HG02885 (cell line): ENCODE data around the gene BCL7C.
"Not testable (repeated sequence)": the region's sequence is repeated elsewhere in the genome, so short reads cannot be mapped to it uniquely, and the experiment has no call there.

Source experiments
- ATAC-seq: cut with Tn5 transposase; IDR thresholded peaks from one replicate; pipeline ENCODE4 v1.9.1; 2021; ENCODE audit warnings: mild to moderate bottlenecking; ENCODE audit not compliant: unreplicated experiment, poor library complexity

The BCL7C gene

DNA sequence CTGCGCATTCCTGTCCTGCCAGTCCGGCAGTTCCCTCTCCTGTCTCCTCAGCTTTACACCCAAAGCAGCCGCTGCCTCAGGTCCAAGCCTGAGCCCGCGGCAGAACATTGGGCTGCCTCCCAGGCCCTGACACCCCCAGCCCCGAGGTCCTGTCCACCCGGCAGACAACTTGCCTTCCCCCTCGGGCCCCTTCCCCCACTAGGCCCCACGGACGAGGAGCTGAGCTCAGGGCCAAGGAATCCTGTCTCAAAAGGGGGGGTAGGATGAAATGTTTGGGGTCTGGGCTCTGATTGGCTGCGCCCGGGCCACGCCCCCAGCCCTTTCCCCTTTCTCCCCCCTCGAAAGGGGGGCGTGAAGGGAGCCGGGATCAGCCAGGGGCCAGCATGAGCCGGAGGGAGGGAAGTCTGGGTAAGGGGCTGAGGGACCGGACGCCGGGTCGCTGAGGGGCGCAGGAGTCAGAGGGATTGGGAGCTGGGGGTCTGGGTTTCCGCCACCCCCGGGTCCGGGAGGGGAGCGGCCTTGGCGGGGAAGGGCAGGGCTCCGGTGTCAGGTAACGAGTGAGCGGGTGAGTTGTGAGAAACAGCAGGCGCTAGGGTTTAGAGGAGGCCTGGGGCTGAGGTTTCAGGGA, 2.5 kb upstream of the BCL7C start, which contains the start of gene CTF1:
TSS of gene CTF1 (plus strand) at position 354 of the 628 bp plus-strand sequence. CDS start at position 384, 30 bp downstream.
- ATAC-seq, result no peak

DNA sequence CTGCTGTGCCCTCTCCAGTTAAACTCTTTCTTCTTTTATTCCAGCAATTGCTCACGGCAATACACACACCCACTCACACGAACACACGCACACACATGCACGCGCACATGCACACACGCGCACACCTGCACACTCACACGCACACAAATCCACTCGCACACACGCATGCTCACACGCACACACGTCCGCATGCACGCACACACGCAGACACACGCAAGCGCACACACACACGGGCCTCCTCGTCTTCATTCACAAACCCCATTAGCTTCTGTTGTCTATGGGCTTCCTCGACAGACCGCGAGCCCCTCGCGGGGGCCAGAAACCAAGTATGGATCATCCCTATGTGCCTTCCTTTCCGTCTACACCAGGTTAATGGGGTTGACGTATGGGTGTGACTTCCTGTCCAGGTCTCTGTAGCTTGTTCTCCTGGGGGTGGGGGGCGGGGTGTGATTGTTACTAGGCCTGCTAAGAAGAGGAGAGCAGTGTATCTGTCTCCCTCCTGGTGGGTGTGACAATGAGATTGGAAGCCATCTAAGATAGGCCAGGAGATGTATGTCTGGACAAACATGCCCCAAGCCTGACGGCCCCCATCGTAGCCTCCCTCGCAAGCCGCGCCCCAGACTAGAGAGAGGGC, 1.9 kb upstream of the BCL7C start:
- ATAC-seq, result no peak

DNA sequence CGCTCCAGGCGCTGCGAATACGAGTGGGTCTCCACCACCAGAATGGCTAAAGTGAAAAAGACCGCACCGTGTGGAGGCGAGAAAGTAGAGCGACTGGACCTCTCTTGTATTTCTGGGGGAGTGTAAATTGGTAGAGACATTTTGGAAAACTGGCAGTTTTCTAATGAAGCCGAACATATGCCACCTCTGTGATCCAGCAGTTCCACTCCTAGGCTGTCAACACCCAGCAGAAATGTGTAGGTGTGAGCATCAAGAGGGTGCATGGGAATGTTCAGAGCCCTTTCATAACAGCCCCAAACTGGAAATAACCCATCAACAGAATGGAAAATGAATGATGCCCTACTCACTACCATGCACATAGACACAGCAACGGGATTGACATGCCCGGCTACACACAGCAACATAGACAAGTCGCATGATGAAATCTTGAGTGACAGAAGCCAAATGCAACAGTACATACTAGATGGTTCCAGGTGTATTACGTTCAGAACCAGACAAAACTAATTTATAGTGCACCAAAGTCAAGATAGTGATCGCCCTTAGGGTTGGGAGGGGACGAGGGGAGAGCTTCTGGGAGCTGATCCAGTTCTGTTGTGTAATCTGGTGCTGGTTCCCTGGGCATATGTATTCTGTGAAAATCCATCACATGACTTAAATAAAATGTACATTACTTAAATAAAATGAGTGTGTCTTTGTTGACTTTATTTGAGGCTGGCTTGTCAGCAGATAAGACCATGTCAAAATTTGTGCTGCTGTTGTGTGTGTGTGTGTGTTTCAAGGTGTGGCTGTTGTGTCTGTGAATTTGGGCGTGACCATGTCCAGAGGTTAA, 877 bp upstream of the BCL7C start:
- no peak for ATAC-seq

DNA sequence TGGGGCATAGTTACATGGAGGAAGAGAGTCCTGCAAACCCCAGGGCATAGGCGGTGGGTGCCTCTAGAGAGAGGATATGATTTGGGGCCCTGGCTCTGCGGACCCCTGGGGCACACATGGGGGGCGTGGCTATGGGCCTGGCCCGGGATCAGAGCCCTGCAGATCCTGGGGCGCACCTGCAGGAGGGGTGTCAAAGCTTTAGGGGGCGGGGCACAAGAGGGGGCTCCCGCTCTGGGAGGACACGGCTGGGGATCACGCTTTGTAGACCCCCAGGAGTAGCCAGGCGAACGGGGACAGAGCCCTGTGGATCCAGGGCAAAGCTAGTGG, 497 bp downstream of the BCL7C start:
- peak; percentile 12 for ATAC-seq

DNA sequence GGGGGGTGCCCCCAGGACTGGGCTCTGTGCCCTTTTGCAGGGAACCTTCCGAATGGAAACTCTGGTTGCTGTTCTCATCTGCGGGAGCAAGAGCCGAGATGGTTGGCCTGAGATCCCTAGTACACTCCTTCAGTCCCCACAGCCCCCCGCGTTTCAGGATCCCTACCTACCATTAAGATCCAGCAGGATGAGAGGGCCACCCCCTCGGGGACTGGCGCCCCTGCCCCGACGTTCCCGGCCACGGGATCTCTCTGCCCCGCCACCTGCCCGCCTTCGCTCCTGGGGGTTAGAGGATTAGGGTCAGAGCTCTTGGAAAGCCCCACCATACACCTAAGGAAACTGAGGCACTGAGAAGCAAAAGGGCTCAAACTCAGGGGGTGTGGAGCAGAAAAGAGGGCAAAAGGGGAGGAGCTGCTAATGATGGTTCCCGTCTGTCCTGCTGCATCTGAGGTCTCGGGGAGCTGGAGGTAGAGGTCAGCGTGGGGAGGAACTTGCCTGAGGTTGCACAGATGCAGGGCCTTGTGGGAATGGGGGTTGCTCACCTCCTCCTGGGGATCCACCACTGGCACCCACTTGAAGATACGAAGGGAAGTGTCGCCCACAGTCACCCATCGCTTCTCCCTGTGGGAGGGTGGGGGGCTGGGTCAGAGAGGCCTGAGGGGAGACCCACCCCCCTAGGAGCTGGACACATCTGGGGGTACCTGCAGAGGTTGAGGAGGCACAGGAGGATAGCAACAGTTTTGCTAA, 1.0 kb downstream of the BCL7C start:
- ATAC-seq, result no peak

DNA sequence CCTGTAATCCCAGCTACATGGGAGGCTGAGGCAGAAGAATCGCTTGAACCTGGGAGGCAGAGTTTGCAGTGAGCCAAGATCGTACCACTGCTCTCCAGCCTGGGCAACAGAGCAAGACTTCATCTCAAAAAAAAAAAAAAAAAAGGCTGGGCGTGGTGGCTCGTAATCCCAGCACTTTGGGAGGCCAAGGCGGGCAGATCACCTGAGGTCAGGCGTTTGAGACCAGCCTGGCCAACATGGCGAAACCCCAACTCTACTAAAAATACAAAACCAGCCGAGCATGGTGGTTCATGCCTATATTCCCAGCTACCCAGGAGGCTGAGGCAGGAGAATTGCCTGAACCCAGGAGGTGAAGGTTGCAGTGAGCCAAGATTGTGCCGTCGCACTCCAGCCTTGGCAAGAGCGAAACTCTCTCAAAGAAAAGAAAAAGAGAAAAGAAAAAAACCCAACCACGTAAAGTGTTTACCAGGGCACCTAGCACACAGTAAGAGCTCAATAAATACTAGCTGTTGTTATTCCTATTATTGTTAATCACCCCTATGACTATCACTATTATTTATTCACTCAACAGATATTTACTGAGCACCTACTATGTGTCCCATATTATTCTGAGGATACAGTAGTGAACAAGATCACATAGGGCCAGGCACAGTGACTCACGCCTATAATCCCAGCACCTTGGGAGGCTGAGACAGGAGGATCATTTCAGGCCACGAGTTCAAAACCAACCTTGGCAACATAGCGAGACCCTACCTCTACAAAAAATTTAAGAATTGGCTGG, 2.6 kb downstream of the BCL7C start:
- ATAC-seq, result not testable (repeated sequence)

DNA sequence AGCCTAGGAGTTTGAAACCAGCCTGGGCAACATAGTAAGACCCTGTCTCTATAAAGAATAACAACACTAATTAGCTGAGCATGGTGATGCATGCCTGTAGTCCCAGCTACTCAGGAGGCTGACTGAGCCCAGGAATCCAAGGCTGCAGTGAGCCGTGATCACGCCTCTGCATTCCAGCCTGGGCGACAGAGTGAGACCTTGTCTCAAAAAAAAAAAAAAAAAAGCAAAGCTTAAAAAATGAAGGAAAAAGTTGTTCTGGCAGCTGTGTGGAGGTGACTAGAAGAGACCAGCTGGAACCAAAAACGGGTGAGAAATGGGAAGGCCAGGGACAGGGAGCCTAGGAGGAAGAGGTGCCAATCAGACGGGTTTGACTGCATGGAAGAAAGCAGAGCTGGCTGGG, 4.2 kb downstream of the BCL7C start:
- ATAC-seq, result no peak

DNA sequence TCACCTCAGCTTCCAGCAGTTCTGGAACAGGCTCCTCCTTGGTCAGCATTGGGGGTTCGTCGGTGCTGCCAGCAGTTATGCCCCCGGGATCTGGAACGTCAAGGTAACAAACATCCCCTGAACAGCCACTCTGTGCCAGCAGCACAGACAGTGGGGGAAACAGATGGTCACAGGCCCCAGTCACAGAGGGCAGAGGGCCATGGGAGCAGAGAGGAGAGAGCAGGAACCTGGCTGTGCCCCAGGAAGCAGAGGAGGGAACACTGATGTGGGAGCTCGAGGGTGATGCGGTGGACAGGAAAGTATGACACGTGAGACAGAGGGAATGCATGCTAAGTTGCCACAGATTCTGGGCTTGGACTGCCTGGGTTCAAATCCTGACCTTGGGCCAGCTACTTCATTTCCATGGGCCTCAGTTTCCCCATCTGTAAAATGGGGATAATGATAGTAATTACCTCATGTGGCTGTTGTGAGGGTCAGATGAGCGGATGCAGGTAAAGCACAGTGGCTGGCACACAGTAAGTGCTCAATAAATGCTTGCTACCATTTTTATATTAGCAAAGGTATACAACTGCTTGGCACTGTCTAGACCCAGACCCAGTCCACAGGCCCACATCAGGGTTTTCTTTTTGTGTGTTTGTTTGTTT, 4.9 kb downstream of the BCL7C start:
- ATAC-seq, result no peak

DNA sequence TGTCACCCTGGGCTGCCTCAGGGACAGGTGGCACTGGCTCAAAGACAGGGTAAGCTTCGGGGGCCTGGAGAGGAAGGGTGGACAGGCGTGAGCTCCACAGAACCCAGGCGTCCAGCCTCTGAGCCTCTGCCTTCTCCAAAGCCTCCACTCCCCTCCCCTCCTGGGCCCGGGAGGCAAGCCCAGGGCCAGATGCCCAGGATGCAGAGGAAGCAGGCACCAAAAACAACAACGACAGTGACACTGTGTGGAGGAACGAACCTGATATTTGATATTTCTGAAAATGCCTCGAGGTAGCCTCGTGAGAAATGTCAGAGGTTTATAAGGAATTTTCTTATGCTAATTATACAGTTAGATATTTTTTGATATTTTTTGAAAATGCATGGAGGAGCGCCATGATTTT, 6.0 kb downstream of the BCL7C start:
- ATAC-seq, result no peak

DNA sequence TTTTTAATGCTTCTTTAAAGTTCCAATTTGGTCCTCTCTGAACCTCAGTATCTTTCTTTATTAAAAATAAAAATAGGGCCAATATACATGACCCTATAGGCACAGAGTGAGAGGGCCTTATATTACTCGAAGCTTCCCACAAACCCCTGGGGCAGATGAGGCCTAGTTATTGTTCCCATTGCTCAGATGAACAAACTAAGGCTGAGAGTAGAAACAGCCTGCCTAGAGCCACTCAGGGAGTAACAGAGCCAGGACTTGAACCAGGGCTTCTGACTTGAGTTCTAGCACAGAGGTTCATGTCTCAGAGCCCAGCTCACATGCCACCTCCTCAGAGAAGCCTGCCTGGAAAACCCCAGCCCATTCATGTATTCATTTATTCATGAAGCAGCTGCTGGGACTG, 7.7 kb downstream of the BCL7C start:
- ATAC-seq, result no peak

DNA sequence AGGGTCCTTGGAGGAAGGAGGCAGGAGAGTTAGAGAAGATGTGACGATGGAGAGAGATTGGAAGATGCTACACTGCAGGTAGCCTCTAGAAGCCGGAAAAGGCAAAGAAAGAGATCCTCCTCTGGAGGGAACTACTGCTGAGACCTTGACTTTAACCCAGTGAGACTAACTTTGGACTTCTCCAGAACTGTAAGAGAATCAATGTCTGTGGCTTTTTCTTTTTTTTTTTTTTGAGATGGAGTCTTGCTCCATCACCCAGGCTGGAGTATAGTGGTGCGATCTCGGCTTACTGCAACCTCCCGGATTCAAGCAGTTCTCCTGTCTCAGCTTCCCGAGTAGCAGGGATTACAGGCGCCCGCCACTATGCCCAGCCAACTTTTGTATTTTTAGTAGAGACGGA, 8.7 kb downstream of the BCL7C start:
- ATAC-seq, result no peak

DNA sequence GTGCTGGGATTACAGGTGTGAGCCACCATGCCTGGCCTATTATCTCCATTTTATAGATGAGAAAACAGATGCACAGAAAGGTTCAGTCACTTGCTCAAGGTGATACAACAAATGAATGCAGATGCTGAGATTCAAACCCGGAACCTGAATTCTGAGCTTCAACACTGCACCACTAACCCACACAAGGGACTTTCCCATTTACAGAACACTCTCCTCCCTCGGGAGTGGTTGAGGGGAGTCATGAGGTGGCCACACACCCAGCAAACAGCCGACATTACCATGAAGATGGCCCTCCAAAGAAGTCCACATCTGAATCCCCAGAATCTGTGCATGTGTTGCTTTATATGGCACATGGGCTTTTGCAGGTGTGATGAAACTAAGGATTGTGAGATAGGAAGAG, 9.1 kb downstream of the BCL7C start:
- no peak for ATAC-seq

DNA sequence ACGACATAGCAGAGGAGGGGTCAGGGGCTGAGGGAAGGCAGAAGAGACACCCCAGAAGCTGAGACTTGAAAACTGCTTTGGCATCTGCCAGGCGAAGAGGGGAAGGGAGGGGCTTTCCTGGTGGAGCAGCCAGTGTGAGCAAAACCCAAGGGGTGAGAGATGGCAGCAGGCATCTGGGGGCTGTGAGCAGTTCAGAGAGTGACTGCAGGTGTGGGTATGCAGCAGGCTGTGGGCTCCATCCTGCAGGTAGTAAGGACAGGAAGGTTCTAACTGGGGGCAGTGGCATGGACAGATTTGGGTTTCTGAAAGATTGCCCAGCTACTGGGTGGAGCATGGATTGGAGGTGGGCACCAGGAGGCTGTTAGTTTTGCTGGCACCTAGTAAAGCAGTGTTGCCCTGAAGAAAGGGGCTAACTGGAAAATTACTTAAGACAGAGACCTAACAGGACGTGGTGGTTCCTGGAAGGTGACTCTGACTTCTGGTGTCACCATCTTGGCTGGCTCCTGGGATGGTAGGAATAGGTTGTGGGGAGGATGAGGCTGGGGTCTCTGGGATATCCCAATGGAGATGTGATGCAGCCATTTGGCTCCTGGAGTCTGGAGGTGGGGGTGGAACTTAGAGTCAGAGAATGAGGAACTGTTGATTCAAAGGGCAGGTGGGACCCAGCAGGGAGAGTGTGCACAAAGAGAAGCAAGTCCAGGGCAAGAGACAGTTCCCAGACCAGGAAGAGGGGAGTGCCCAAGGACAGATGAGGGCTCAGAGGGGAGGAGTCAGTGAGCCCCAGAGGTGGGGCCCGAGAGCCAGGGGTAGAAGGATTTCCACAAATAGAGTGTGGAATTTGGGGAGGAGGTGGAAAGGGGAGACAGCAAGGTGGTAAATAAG, 11.2 kb downstream of the BCL7C start:
- no peak for ATAC-seq

DNA sequence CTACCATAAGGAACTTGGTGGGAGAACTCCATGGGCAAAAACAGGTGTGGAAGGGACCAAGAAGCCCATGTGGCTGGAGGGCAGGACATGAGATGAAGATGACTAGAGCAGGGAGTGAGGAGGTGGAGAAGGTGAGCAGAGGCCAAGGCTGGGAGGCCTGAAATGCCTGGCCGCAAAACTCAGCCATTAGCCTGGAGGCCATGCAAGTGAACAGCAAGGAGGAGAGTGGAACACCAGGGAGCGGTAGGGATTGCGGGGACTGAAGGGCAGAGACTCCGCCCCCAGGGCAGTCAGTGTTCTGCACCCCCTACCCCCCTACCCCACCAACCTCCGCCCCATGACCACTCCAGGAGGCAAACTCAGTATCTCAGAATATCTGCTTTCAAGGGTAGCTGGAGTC, 17.0 kb downstream of the BCL7C start:
- ATAC-seq, result no peak

DNA sequence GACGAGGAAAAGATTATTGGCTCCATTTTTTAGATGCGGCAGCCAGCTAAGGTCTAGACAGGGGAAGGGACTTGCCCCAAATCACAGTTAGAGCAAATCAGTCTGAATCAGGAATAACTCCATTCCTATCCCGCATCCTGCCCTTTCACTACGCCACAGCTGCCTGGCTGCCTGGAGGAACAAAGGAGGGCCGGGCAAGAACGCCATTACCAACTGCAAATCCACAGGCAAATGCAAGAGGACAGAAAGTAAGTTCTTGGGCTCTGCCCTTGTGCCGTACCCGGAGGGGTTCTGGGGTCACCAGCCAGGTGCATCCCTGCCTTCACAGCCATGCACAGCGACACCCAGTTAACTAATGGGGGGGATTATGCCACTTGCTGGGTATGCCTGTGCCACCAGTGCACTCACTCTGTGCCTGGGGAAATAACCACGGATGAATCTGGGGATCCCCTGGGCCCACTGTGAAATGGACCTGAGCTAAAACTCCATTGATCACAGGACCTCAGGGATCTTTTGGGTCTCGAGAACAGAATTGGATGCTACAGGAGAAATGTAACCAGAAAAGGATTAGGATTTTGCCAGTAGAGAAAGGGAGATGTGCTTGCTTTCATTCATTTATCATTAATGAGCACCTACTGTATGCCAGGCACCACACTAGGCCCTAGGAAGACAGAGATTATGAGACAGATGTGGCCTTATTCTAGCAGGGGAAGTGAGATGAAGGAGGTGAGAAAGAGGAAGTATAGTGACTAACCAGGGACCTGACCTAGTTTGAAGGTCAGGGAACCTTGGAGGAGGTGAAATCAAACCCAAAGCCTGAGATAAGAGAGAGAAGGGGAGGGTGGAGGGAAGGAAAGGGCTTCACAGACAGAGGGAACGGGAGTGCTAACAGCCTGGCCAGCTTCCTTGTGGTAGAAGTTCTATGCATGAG, 17.7 kb downstream of the BCL7C start:
- ATAC-seq, result no peak

DNA sequence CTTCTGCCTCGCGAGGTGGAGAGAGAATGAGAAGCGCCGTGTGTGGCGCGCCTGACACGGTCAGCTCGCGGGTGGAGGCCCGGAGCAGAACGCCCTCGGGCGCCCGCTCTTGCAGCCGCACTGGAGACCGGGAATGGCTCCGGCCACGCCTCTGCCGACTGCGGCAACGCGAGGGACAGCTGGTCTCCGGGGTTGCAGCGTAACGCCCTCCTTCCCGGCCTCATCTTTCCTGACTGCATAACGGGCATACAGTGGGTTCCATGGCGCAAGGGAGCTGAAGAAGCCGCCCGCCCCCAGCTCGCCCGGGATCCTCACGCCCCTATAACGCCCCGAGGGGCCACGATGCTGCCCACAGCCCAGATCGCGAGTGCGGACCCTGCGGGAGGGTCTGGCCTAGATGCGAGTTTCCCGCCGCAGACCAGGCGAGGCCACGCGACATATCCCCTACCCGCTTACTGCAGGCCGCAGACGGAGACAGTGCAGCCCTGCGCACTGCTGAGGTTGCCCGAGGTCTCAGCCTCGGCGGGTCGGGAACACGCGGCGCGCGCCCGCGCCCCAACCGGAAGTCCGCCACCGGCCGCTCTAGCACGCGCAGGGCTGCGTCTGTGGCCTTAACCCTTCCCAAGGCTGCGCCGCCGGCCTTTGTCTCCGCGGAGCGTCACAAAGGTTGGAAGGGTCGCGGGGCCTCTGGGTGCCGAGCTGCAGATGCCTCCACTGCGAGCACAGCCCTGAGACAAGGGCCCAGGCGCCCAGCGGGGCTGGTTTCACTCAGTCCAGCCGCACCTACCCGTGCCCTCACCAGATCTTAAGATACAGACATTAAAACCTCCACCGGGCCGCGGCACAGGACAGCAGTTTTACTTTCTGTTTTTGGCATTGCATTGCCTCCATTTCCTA, 18.8 kb downstream of the BCL7C start:
- peak; percentile 86 for ATAC-seq
